Neuronal stem cell (in vitro differentiated cells): ENCODE data around the gene BRPF1.
"Not testable (repeated sequence)": the region's sequence is repeated elsewhere in the genome, so short reads cannot be mapped to it uniquely, and the experiment has no call there.

Source experiments
- DNase-seq: peaks from one replicate; pipeline ENCODE4 v3.0.0-alpha.2; 2013; ENCODE audit warnings: low spot score
- H2AFZ ChIP-seq: one replicate; pipeline ENCODE4 v1.6.1; 2013; ENCODE audit warnings: mild to moderate bottlenecking, low read length, inconsistent platforms
- H2AK5ac ChIP-seq: 2 replicates; pipeline ENCODE4 v1.6.1; 2013; ENCODE audit warnings: low read depth, mild to moderate bottlenecking, inconsistent platforms, low read length, moderate library complexity, mixed read lengths
- H2BK120ac ChIP-seq: 2 replicates; pipeline ENCODE4 v1.6.1; 2013; ENCODE audit warnings: low read depth, mild to moderate bottlenecking, inconsistent platforms, low read length, moderate library complexity, mixed read lengths
- H2BK12ac ChIP-seq: one replicate; pipeline ENCODE4 v1.6.1; 2013; ENCODE audit warnings: low read length, inconsistent platforms
- H2BK15ac ChIP-seq: 2 replicates; pipeline ENCODE4 v1.6.1; 2013; ENCODE audit warnings: mild to moderate bottlenecking, low read length, inconsistent platforms, mixed read lengths
- H2BK5ac ChIP-seq: one replicate; pipeline ENCODE4 v1.6.1; 2013; ENCODE audit warnings: inconsistent platforms, mild to moderate bottlenecking, low read length, moderate library complexity
- H3K14ac ChIP-seq: one replicate; pipeline ENCODE4 v1.6.1; 2013; ENCODE audit warnings: low read length, inconsistent platforms
- H3K18ac ChIP-seq: 2 replicates; pipeline ENCODE4 v1.6.1; 2013; ENCODE audit warnings: low read length, inconsistent platforms
- H3K23ac ChIP-seq: 2 replicates; pipeline ENCODE4 v1.6.1; 2013; ENCODE audit warnings: low read depth, mild to moderate bottlenecking, mixed read lengths, low read length, inconsistent platforms; ENCODE audit not compliant: poor library complexity
- H3K27ac ChIP-seq: replicated peaks from 3 replicates; pipeline ENCODE4 v1.5.1; 2013; ENCODE audit warnings: low read length, inconsistent platforms
- H3K27me3 ChIP-seq, 3 experiments: 2 replicates each; pipeline ENCODE4 v1.6.1; 2013; ENCODE audit warnings: low read length in 3 of 3, mild to moderate bottlenecking in 2 of 3, inconsistent platforms in 1 of 3, low read depth in 1 of 3, mixed read lengths in 1 of 3, moderate library complexity in 1 of 3; ENCODE audit not compliant: control insufficient read depth in 3 of 3, insufficient read depth in 3 of 3
- H3K36me3 ChIP-seq, 2 donors: replicated peaks in 1 of 2; 2 replicates each; pipeline ENCODE4 v1.6.1; 2013; ENCODE audit warnings: low read length in 2 of 2; ENCODE audit not compliant: control insufficient read depth in 2 of 2, insufficient read depth in 2 of 2
- H3K4ac ChIP-seq: 2 replicates; pipeline ENCODE4 v1.6.1; 2013; ENCODE audit warnings: inconsistent platforms, mild to moderate bottlenecking, low read length, moderate library complexity
- H3K4me1 ChIP-seq, 2 donors: 1 replicate in 1 of 2; 2 replicates in 1 of 2; pipeline ENCODE4 v1.6.1; 2013; ENCODE audit warnings: low read length in 2 of 2, low read depth in 1 of 2; ENCODE audit not compliant: control insufficient read depth in 2 of 2, insufficient read depth in 1 of 2
- H3K4me2 ChIP-seq: one replicate; pipeline ENCODE4 v1.6.1; 2013; ENCODE audit warnings: mild to moderate bottlenecking, low read length, inconsistent platforms; ENCODE audit not compliant: insufficient read depth, poor library complexity, severe bottlenecking
- H3K4me3 ChIP-seq, 2 donors: 2 replicates each; pipeline ENCODE4 v1.5.1; 2013; ENCODE audit warnings: low read length in 2 of 2, mild to moderate bottlenecking in 2 of 2, inconsistent platforms in 1 of 2, moderate library complexity in 1 of 2
- H3K79me1 ChIP-seq: one replicate; pipeline ENCODE4 v1.6.1; 2013; ENCODE audit warnings: low read depth, mild to moderate bottlenecking, inconsistent platforms, low read length, moderate library complexity
- H3K9ac ChIP-seq: one replicate; pipeline ENCODE4 v1.6.1; 2013; ENCODE audit warnings: mild to moderate bottlenecking, low read depth, low read length, inconsistent platforms; ENCODE audit not compliant: poor library complexity
- H3K9me3 ChIP-seq, 2 donors: replicated peaks in 1 of 2; 2 replicates each; pipeline versions ENCODE3 to v1.6.1; 2013; ENCODE audit warnings: low read length in 2 of 2, mild to moderate bottlenecking in 2 of 2, inconsistent platforms in 1 of 2, low read depth in 1 of 2, mixed read lengths in 1 of 2, moderate library complexity in 1 of 2; ENCODE audit not compliant: control insufficient read depth in 2 of 2, insufficient read depth in 1 of 2
- H4K8ac ChIP-seq: one replicate; pipeline ENCODE4 v1.6.1; 2013; ENCODE audit warnings: low read depth, mild to moderate bottlenecking, inconsistent platforms, low read length, moderate library complexity
- H4K91ac ChIP-seq: one replicate; pipeline ENCODE4 v1.6.1; 2013; ENCODE audit warnings: low read length, low read depth, mild to moderate bottlenecking, inconsistent platforms; ENCODE audit not compliant: poor library complexity
- WGBS, 2 donors: extraction: QIAGEN DNeasy Blood & Tissue Kit; methylation state at CpG; one replicate each; pipeline ENCODE4 v1.1.7; 2013; ENCODE audit warnings: missing lambda C conversion rate in 2 of 2, mixed read lengths in 1 of 2; ENCODE audit not compliant: insufficient read length in 2 of 2, insufficient replicate concordance in 1 of 2; ENCODE audit errors: extremely low coverage in 2 of 2; 5-methylcytosine and 5-hydroxymethylcytosine counted together

BRPF1 gene

GRCh38 chr3:9770276-9770812 lies 38.8 kb downstream of the BRPF1 start:
- no peak overlapping the region for H3K23ac ChIP-seq
- H2BK12ac ChIP-seq: no peak overlapping the region
- no peak for DNase-seq
- no peak overlapping the region for H4K8ac ChIP-seq
- H3K27ac ChIP-seq: no peak overlapping the region
- no peak overlapping the region for H3K14ac ChIP-seq
- no peak overlapping the region for H3K4ac ChIP-seq
- WGBS, 2 donors: no CpG with 5 or more reads among the region's 15 CpGs
- H3K9ac ChIP-seq: peak overlapping the region; percentile 89
- H3K79me1 ChIP-seq: peaks cover 4% of the 10 kb centered on the region
- H3K27me3 ChIP-seq: no peaks in the 10 kb centered on the region
- H2BK15ac ChIP-seq: no peak overlapping the region
- H2AFZ ChIP-seq: peak overlapping the region; percentile 76
- H2AK5ac ChIP-seq: peak overlapping the region; percentile 72
- H2BK5ac ChIP-seq: no peak overlapping the region
- peaks cover 0 to 2% of the 10 kb centered on the region in 2 donors for H3K9me3 ChIP-seq
- peak overlapping the region; percentile 82 for H3K4me2 ChIP-seq
- H4K91ac ChIP-seq: no peak overlapping the region
- peak overlapping the region; percentile 85 for H3K18ac ChIP-seq
- peak overlapping the region; percentile 42 to 82 for H3K4me3 ChIP-seq
- H3K4me1 ChIP-seq: peaks cover 0 to 13% of the 10 kb centered on the region in 2 donors
- no peak overlapping the region for H2BK120ac ChIP-seq
- H3K36me3 ChIP-seq: peaks cover 9 to 14% of the 10 kb centered on the region in 2 donors

DNA sequence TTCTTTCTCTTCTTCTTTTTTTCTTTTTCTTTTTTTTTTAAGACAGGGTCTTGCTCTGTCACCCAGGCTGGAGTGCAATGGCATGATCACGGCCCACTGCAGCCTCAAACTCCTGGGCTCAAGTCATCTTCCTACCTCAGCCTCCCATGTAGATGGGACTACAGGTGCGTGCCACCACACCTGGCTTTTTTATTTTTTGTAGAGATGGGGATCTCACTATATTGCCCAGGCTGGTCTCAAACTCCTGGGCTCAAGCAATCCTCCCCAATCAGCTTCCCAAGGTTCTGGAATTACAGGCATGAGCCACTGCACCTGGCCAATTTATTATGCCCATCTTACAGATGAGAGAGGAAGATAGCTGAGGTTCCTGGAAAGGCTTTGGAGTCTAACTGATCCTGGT lies 39.5 kb downstream of the BRPF1 start:
- not testable (repeated sequence) for H2BK15ac ChIP-seq, H3K27ac ChIP-seq, H3K9me3 ChIP-seq, H3K4ac ChIP-seq, H4K91ac ChIP-seq, H3K9ac ChIP-seq, H3K4me2 ChIP-seq, H3K4me3 ChIP-seq, H4K8ac ChIP-seq, DNase-seq, H2BK12ac ChIP-seq, H3K79me1 ChIP-seq, H2AK5ac ChIP-seq, H3K36me3 ChIP-seq, H2BK120ac ChIP-seq, H3K23ac ChIP-seq, H3K18ac ChIP-seq, H3K27me3 ChIP-seq, H2AFZ ChIP-seq, H3K14ac ChIP-seq, H2BK5ac ChIP-seq
- no CpG with 5 or more reads among the region's 2 CpGs for WGBS, 2 donors
- H3K4me1 ChIP-seq: peaks cover 0 to 10% of the 10 kb centered on the region in 2 donors

GRCh38 chr3:9776896-9777693 lies 45.6 kb downstream of the BRPF1 start:
- DNase-seq: no peak
- Histone ChIP-seq H2BK5ac (no peak overlapping the region), H3K27me3 (no peaks in the 10 kb centered on the region), H3K36me3 (peaks cover 13 to 33% of the 10 kb centered on the region in 2 donors), H2BK12ac (no peak overlapping the region), H2AFZ (no peak overlapping the region), H3K9me3 (no peaks in the 10 kb centered on the region), H2BK120ac (no peak overlapping the region), H3K14ac (no peak overlapping the region), H3K9ac (no peak overlapping the region), H3K18ac (no peak overlapping the region), H3K27ac (no peak overlapping the region), H2AK5ac (no peak overlapping the region), H3K4me1 (no peaks in the 10 kb centered on the region), H3K4me3 (no peak overlapping the region), H4K8ac (no peak overlapping the region), H3K4me2 (no peak overlapping the region), H2BK15ac (no peak overlapping the region), H3K23ac (no peak overlapping the region), H3K4ac (no peak overlapping the region), H4K91ac (no peak overlapping the region), H3K79me1 (peaks cover 3% of the 10 kb centered on the region)
- 100% methylated on average over 1 of the region's 5 CpGs; no CpG with 5 or more reads in 1 of the 2 donors for WGBS, 2 donors

DNA sequence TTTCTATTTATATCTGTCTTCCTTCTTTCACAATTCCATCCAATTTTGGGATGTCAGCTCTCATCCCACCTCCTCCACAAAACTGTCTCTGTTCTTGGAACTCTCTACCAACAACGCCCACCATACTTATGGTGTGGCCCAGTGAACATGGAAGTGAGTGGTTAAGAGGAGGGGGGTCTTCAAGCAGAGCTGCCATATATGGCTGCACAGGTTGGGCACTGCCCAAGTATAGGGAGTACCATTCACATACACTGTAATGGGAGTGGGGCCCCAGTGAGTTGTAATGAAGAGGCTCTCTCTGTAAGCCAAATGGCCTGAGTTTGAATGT lies 46.1 kb downstream of the BRPF1 start:
- no peak overlapping the region for H4K8ac ChIP-seq
- H3K4me1 ChIP-seq: no peaks in the 10 kb centered on the region
- no peak overlapping the region for H3K4me3 ChIP-seq
- H2BK12ac ChIP-seq: no peak overlapping the region
- H3K27me3 ChIP-seq: no peaks in the 10 kb centered on the region
- H3K23ac ChIP-seq: no peak overlapping the region
- no peak overlapping the region for H2BK5ac ChIP-seq
- no peak overlapping the region for H4K91ac ChIP-seq
- no peak overlapping the region for H2AFZ ChIP-seq
- H3K4me2 ChIP-seq: no peak overlapping the region
- peaks cover 13 to 39% of the 10 kb centered on the region in 2 donors for H3K36me3 ChIP-seq
- peaks cover 3% of the 10 kb centered on the region for H3K79me1 ChIP-seq
- H2BK15ac ChIP-seq: no peak overlapping the region
- H3K27ac ChIP-seq: no peak overlapping the region
- no peak for DNase-seq
- WGBS, 2 donors: no CpG with 5 or more reads among the region's 1 CpG
- H2BK120ac ChIP-seq: no peak overlapping the region
- no peak overlapping the region for H3K4ac ChIP-seq
- H3K9ac ChIP-seq: no peak overlapping the region
- H3K9me3 ChIP-seq: no peaks in the 10 kb centered on the region
- H3K18ac ChIP-seq: no peak overlapping the region
- H3K14ac ChIP-seq: no peak overlapping the region
- H2AK5ac ChIP-seq: no peak overlapping the region
